Stomach smooth muscle (tissue), 2 donors: ENCODE measurements around the gene TTLL6.

Source experiments
- H3K27ac ChIP-seq: one replicate; pipeline ENCODE4 v1.7.0; 2013; ENCODE audit warnings: mild to moderate bottlenecking, low read length, inconsistent platforms
- H3K27me3 ChIP-seq, 2 donors: one replicate each; pipeline ENCODE4 v1.7.0; 2013; ENCODE audit warnings: low read length in 2 of 2; ENCODE audit not compliant: insufficient read depth in 2 of 2, control insufficient read depth in 1 of 2
- H3K36me3 ChIP-seq, 2 donors: one replicate each; pipeline ENCODE4 v1.7.0; 2013; ENCODE audit warnings: low read length in 2 of 2; ENCODE audit not compliant: control insufficient read depth in 2 of 2, insufficient read depth in 2 of 2
- H3K4me1 ChIP-seq: one replicate; pipeline ENCODE4 v1.7.0; 2013; ENCODE audit warnings: low read length; ENCODE audit not compliant: control insufficient read depth, insufficient read depth
- H3K4me3 ChIP-seq, 2 donors: one replicate each; pipeline ENCODE4 v1.7.0; 2013; ENCODE audit warnings: low read length in 2 of 2
- H3K9ac ChIP-seq, 2 donors: one replicate each; pipeline ENCODE4 v1.7.0; 2013; ENCODE audit warnings: low read length in 2 of 2, mild to moderate bottlenecking in 1 of 2
- H3K9me3 ChIP-seq, 2 donors: one replicate each; pipeline ENCODE4 v1.7.0; 2013; ENCODE audit warnings: low read length in 2 of 2; ENCODE audit not compliant: control insufficient read depth in 2 of 2
- donor health status: healthy.
- donor health status: Pancreatic carcinoma.

TTLL6 gene

DNA sequence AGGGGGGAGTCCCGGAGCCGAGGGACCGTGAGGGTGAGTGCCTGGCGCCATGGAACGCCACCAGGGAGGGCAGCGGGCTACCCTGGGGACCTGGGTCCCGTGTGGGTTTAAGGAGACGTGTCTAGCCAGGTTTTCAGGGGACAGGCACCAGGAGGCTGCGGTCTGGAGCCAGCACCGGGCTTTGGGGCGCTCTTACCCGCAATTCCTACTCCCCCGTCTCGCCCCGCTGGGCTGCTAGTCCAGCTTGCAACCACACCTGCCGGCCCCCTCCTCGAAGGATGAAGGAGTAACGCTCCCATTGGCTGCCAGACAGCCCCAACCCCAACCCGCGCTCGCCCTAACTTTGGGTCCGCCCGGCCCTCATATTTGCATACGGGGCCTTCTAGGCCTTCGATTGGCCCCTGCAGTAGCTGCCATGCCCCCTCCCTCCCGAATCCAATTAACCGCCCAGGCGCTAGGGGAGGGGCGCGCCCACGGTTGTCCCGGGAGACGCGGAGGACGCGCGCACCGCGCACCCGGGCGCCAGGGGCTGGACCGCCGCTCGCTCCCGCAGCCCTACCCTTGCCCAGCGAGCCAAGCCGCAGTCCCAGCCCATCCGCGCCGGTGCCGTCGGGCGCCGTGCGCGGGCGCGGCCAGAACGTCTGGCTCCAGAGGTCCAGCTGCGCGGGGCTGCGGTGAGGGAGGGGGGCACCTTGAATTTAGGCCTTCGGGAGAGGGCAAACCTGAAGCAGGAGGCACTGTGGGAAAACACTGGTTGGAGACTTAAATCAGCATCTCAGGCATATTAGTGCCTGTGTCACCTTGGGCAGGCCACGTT, at the start of gene TTLL6:
Gene TTLL6, minus strand, starts transcription at position 456 of the 817 bp plus-strand sequence. Its CDS starts 157 bp downstream, at position 299.
- no peak within 1 kb of the TSS for H3K9ac ChIP-seq
- no peak within 1 kb of the TSS for H3K27ac ChIP-seq
- peaks cover 30 to 41% of the 10 kb centered on the region in 2 donors for H3K27me3 ChIP-seq
- H3K36me3 ChIP-seq = no peaks in the 10 kb centered on the region
- H3K4me1 ChIP-seq = peaks cover 8% of the 10 kb centered on the region
- no peaks in the 10 kb centered on the region for H3K9me3 ChIP-seq
- peak within 1 kb of the TSS; percentile 43 to 67 for H3K4me3 ChIP-seq

- Histone ChIP-seq H3K27ac (no peak overlapping the region), H3K9me3 (no peaks in the 10 kb centered on the region), H3K27me3 (no peaks in the 10 kb centered on the region), H3K4me3 (no peak overlapping the region), H3K9ac (no peak overlapping the region), H3K36me3 (peaks cover 37 to 44% of the 10 kb centered on the region in 2 donors), H3K4me1 (no peaks in the 10 kb centered on the region)
These were observed 43.4 kb upstream of the TTLL6 start for GRCh38 chr17:48860456-48860855.

DNA sequence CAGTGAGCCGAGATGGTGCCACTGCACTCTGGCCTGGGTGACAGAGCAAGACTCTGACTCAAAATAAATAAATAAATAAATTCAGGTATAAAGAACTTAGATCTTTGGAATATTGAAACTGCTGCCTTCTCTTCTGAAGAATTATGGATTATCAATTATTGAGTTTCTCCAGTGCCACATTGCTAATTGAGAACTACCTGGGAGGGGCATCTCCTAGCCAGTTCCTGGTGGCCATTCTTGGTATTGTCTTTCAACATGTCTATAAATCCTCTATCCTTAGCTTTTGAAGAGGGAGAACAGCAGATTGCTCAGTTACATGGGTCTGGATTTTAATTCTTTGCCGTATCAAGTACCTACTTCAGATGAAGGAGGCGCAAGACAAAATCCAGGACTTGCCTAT, 43.0 kb upstream of the TTLL6 start:
- Histone ChIP-seq H3K9me3 (no peaks in the 10 kb centered on the region), H3K27me3 (no peaks in the 10 kb centered on the region), H3K36me3 (peaks cover 41 to 47% of the 10 kb centered on the region in 2 donors), H3K4me3 (no peak overlapping the region), H3K27ac (no peak overlapping the region), H3K4me1 (no peaks in the 10 kb centered on the region), H3K9ac (no peak overlapping the region)

DNA sequence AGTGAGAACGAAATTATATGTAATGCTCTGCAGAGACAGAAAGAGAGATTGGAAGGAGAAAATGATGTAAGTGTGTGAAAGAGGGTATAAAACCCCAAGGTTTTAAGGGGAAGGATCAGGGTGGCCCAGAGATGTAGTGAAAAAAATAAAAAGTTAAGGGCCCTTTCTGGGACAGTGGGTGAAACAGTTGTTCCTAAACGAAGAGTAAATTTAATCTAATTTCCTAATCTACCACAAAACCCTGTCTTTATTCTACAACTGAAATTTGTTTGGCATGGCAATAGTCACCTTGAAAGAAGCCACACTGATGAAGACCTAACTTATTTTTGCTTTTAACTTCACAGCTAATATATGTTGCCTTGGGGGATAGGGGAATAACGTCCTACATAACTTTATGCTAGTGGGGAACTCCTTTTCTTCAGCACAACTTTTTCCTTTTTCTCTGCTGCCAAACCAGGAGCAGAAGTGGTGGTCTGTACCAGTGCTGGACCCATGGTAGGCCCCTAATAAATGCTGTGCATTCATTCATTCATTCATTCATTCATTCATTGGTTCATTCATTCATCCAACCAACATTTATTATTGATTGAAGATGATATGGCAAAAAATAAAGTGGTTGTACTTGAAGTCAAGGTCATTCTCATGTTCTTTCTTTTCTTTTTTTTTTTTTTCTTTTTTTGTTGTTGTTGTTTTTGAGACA, 39.2 kb upstream of the TTLL6 start:
- Histone ChIP-seq H3K36me3 (peaks cover 38 to 51% of the 10 kb centered on the region in 2 donors), H3K9me3 (no peaks in the 10 kb centered on the region), H3K4me3 (no peak overlapping the region), H3K4me1 (no peaks in the 10 kb centered on the region), H3K9ac (no peak overlapping the region), H3K27ac (no peak overlapping the region), H3K27me3 (no peaks in the 10 kb centered on the region)

GRCh38 chr17:48854774-48855476, 37.9 kb upstream of the TTLL6 start:
- Histone ChIP-seq H3K9ac (no peak overlapping the region), H3K36me3 (peaks cover 35 to 51% of the 10 kb centered on the region in 2 donors), H3K4me1 (no peaks in the 10 kb centered on the region), H3K27ac (no peak overlapping the region), H3K9me3 (no peaks in the 10 kb centered on the region), H3K4me3 (no peak overlapping the region), H3K27me3 (no peaks in the 10 kb centered on the region)

GRCh38 chr17:48850792-48851323, 33.8 kb upstream of the TTLL6 start:
- Histone ChIP-seq H3K4me1 (no peaks in the 10 kb centered on the region), H3K36me3 (peaks cover 56 to 63% of the 10 kb centered on the region in 2 donors), H3K27ac (no peak overlapping the region), H3K9me3 (no peaks in the 10 kb centered on the region), H3K4me3 (no peak overlapping the region), H3K9ac (no peak overlapping the region), H3K27me3 (no peaks in the 10 kb centered on the region)

- Histone ChIP-seq H3K4me1 (peaks cover 14% of the 10 kb centered on the region), H3K36me3 (peaks cover 11% of the 10 kb centered on the region in 2 donors), H3K9ac (no peak overlapping the region), H3K27ac (no peak overlapping the region), H3K9me3 (no peaks in the 10 kb centered on the region), H3K4me3 (no peak overlapping the region), H3K27me3 (no peaks in the 10 kb centered on the region)
These were observed 26.3 kb upstream of the TTLL6 start for GRCh38 chr17:48843187-48843900.

DNA sequence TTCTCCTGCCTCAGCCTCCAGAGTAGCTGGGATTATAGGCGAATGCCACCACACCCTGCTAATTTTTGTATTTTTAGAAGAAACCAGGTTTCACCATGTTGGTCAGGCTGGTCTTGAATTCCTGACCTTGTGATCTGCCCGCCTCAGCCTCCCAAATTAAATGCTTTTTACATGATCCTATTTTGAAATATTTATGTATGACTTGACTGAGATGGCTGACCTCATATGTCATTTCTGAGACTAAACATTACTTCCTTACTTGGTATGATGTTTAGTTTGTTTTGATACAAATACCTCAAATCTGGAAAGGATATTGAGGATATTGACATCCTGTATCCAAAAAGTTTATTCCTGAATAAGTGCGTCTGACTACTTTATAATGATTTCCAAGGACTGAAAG, 25.7 kb upstream of the TTLL6 start:
- no peak overlapping the region for H3K27ac ChIP-seq
- H3K9ac ChIP-seq = no peak overlapping the region
- no peak overlapping the region for H3K4me3 ChIP-seq
- H3K4me1 ChIP-seq = peaks cover 14% of the 10 kb centered on the region
- no peaks in the 10 kb centered on the region for H3K9me3 ChIP-seq
- peaks cover 7 to 9% of the 10 kb centered on the region in 2 donors for H3K36me3 ChIP-seq
- no peaks in the 10 kb centered on the region for H3K27me3 ChIP-seq

- peak overlapping the region; percentile 71 to 74 for H3K9ac ChIP-seq
- H3K4me1 ChIP-seq = peaks cover 14% of the 10 kb centered on the region
- H3K36me3 ChIP-seq = peaks cover 3 to 4% of the 10 kb centered on the region in 2 donors
- peak overlapping the region; percentile 45 to 61 for H3K4me3 ChIP-seq
- H3K27ac ChIP-seq = peak overlapping the region; percentile 76
- no peaks in the 10 kb centered on the region for H3K9me3 ChIP-seq
- H3K27me3 ChIP-seq = no peaks in the 10 kb centered on the region
These were observed 24.4 kb upstream of the TTLL6 start for GRCh38 chr17:48841395-48841831.

GRCh38 chr17:48840441-48840840, 23.4 kb upstream of the TTLL6 start:
- Histone ChIP-seq H3K4me1 (peaks cover 14% of the 10 kb centered on the region), H3K36me3 (no peaks in the 10 kb centered on the region), H3K9me3 (no peaks in the 10 kb centered on the region), H3K9ac (no peak overlapping the region), H3K4me3 (no peak overlapping the region), H3K27me3 (no peaks in the 10 kb centered on the region), H3K27ac (peak overlapping the region; percentile 76)
